GM19023 (cell line): ENCODE data around the gene CEACAM8.
"Not testable (repeated sequence)": the region's sequence is repeated elsewhere in the genome, so short reads cannot be mapped to it uniquely, and the experiment has no call there.

ENCODE experiments used
- ATAC-seq: cut with Tn5 transposase; IDR thresholded peaks from one replicate; pipeline ENCODE4 v1.9.1; 2021; ENCODE audit warnings: mild to moderate bottlenecking, moderate library complexity; ENCODE audit not compliant: unreplicated experiment

The CEACAM8 gene

GRCh38 chr19:42576241-42576640 is 18.5 kb downstream of the CEACAM8 start:
- ATAC-seq = no peak

- no peak for ATAC-seq
These were observed 21.1 kb downstream of the CEACAM8 start for GRCh38 chr19:42573642-42574041.

GRCh38 chr19:42571116-42571515 is 23.6 kb downstream of the CEACAM8 start:
- ATAC-seq = no peak

- ATAC-seq = no peak
These were observed 25.5 kb downstream of the CEACAM8 start for GRCh38 chr19:42569193-42569592.

GRCh38 chr19:42568006-42568405 is 26.7 kb downstream of the CEACAM8 start:
- no peak for ATAC-seq

GRCh38 chr19:42567567-42567966 is 27.2 kb downstream of the CEACAM8 start:
- no peak for ATAC-seq

- no peak for ATAC-seq
These were observed 31.1 kb downstream of the CEACAM8 start for GRCh38 chr19:42563352-42564210.

GRCh38 chr19:42561512-42561911 is 33.2 kb downstream of the CEACAM8 start:
- ATAC-seq = no peak

GRCh38 chr19:42560731-42561130 is 34.0 kb downstream of the CEACAM8 start:
- no peak for ATAC-seq

- ATAC-seq = no peak
These were observed 36.1 kb downstream of the CEACAM8 start for GRCh38 chr19:42558450-42559150.

- ATAC-seq = not testable (repeated sequence)
These were observed 37.3 kb downstream of the CEACAM8 start for GRCh38 chr19:42557386-42557871.

GRCh38 chr19:42555801-42556200 is 38.9 kb downstream of the CEACAM8 start:
- ATAC-seq = no peak

- ATAC-seq = no peak
These were observed 39.4 kb downstream of the CEACAM8 start for GRCh38 chr19:42555317-42555716.

GRCh38 chr19:42554046-42554575 is 40.6 kb downstream of the CEACAM8 start:
- ATAC-seq = no peak

GRCh38 chr19:42553292-42554045 is 41.3 kb downstream of the CEACAM8 start:
- ATAC-seq = no peak

GRCh38 chr19:42552086-42553065 is 42.3 kb downstream of the CEACAM8 start:
- ATAC-seq = no peak

- not testable (repeated sequence) for ATAC-seq
These were observed 44.2 kb downstream of the CEACAM8 start for GRCh38 chr19:42550521-42550920.

- not testable (repeated sequence) for ATAC-seq
These were observed 45.7 kb downstream of the CEACAM8 start for GRCh38 chr19:42549067-42549466.

- ATAC-seq = no peak
These were observed 46.2 kb downstream of the CEACAM8 start for GRCh38 chr19:42548552-42548951.

GRCh38 chr19:42547929-42548328 is 46.8 kb downstream of the CEACAM8 start:
- ATAC-seq = no peak
